ENCODE results near the gene ACTG2. TPM values are rescaled to one million over a fixed set of nuclear protein-coding genes. Genes with fewer than 3 reads are reported as not detected.

ACTG2 gene
- total and polyA plus RNA-seq, 4 donors, result 20.5 to 82.9 (median 44.7) TPM

DNA sequence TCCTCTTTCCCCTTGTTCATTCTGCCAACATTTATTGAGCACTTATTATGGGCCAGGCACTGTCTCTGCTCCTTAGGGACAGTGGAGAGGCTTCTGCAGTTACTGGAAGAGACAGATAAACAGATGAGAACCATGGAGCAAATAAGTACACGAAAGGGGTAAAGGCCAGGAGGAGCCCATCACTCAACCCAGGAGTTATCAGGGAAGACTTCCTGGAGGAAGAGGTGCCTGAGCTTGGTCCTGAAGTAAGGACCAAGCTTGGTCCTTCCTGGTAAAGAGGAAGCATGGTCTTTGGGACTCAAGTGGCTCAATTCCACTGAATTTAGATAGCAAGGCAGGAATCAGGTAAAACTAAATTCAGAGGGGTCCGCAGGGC is 1.7 kb downstream of the ACTG2 start:
- Histone ChIP-seq H3K36me3 (ENCODE audit: control insufficient read depth in 4 of 4, insufficient read depth in 4 of 4, low read length in 4 of 4) (no peaks in the 10 kb centered on the region), H3K9ac (ENCODE audit: insufficient read depth in 1 of 2, low read length in 2 of 2) (no peak overlapping the region), H3K9me3 (ENCODE audit: control insufficient read depth in 4 of 4, insufficient read depth in 3 of 4, low read length in 3 of 4) (no peaks in the 10 kb centered on the region), H3K27me3 (ENCODE audit: control insufficient read depth in 3 of 3, insufficient read depth in 3 of 3, low read length in 2 of 3) (peaks cover 0 to 4% (median 1%) of the 10 kb centered on the region in 3 donors), H3K4me3 (no peak overlapping the region), H3K4me1 (ENCODE audit: control insufficient read depth in 5 of 5, insufficient read depth in 5 of 5, low read length in 5 of 5) (no peaks in the 10 kb centered on the region), H3K27ac (ENCODE audit: low read depth in 1 of 2, low read length in 1 of 2) (no peak overlapping the region)
- 90 to 93% methylated on average over 2 of the region's 2 CpGs for WGBS, 2 donors
- no peak for DNase-seq
- no peak for ATAC-seq (ENCODE audit: insufficient read depth, low FRiP score)
- TF ChIP-seq, protein P1, sequence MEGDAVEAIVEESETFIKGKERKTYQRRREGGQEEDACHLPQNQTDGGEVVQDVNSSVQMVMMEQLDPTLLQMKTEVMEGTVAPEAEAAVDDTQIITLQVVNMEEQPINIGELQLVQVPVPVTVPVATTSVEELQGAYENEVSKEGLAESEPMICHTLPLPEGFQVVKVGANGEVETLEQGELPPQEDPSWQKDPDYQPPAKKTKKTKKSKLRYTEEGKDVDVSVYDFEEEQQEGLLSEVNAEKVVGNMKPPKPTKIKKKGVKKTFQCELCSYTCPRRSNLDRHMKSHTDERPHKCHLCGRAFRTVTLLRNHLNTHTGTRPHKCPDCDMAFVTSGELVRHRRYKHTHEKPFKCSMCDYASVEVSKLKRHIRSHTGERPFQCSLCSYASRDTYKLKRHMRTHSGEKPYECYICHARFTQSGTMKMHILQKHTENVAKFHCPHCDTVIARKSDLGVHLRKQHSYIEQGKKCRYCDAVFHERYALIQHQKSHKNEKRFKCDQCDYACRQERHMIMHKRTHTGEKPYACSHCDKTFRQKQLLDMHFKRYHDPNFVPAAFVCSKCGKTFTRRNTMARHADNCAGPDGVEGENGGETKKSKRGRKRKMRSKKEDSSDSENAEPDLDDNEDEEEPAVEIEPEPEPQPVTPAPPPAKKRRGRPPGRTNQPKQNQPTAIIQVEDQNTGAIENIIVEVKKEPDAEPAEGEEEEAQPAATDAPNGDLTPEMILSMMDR (IDR thresholded peaks at IDR 0.05; ENCODE audit: control extremely low read depth, extremely low read depth), result no peak

DNA sequence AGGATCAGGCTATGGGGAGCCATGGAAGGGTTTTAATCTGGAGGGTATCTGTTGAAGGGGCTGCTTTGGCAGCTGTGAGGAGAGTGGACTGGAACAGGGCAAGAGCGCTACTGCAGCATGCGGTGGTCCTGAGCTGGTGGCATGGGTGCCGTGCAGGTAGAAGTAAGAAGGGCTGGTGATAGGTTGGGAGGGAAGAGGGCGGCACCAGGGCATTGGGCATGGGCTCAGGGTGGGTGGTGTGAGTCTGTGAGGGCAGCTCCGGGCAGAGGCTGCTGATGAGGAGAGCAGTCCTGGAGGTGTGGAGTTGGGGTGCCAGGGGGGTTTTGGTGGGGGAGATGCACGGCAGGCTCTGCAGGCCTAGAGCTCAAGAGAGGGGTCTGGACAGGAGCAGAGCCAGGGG is 2.1 kb downstream of the ACTG2 start:
- Histone ChIP-seq H3K27ac (ENCODE audit: low read depth in 1 of 2, low read length in 1 of 2) (no peak overlapping the region), H3K36me3 (ENCODE audit: control insufficient read depth in 4 of 4, insufficient read depth in 4 of 4, low read length in 4 of 4) (no peaks in the 10 kb centered on the region), H3K4me3 (no peak overlapping the region), H3K4me1 (ENCODE audit: control insufficient read depth in 5 of 5, insufficient read depth in 5 of 5, low read length in 5 of 5) (no peaks in the 10 kb centered on the region), H3K27me3 (ENCODE audit: control insufficient read depth in 3 of 3, insufficient read depth in 3 of 3, low read length in 2 of 3) (peaks cover 0 to 4% (median 0%) of the 10 kb centered on the region in 3 donors), H3K9ac (ENCODE audit: insufficient read depth in 1 of 2, low read length in 2 of 2) (no peak overlapping the region), H3K9me3 (ENCODE audit: control insufficient read depth in 4 of 4, insufficient read depth in 3 of 4, low read length in 3 of 4) (no peaks in the 10 kb centered on the region)
- TF ChIP-seq, protein P1 (IDR thresholded peaks at IDR 0.05; ENCODE audit: control extremely low read depth, extremely low read depth), result no peak
- DNase-seq (no peak), ATAC-seq (ENCODE audit: insufficient read depth, low FRiP score) (no peak)
- WGBS, 2 donors, result 80% methylated on average over 6 of the region's 6 CpGs

DNA sequence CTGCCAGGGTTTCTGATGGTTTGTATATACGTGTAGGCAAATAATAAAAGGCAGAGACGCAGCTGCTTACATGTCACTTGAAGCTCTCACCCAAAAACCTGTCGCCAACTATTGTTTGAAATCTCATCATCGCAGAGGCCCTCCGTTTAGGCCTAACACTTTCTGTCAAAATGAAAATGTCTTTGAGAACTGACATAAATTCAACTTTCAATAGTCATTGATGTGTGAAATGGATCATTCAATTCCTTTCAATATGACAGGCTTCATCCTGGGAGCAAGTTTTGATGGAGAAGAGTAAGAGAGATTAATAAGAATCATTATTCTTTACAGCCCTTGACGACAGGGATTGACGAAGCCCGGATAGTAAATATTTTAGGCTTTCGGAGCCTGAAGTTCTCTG is 2.7 kb downstream of the ACTG2 start:
- no peak overlapping the region for H3K27ac ChIP-seq (ENCODE audit: low read depth in 1 of 2, low read length in 1 of 2)

More for the DNA sequence above, 2.7 kb downstream of the ACTG2 start:
- 86% methylated on average over 9 of the region's 9 CpGs for WGBS, 2 donors
- no peaks in the 10 kb centered on the region for H3K36me3 ChIP-seq (ENCODE audit: control insufficient read depth in 4 of 4, insufficient read depth in 4 of 4, low read length in 4 of 4)
- no peaks in the 10 kb centered on the region for H3K4me1 ChIP-seq (ENCODE audit: control insufficient read depth in 5 of 5, insufficient read depth in 5 of 5, low read length in 5 of 5)
- H3K27me3 ChIP-seq (ENCODE audit: control insufficient read depth in 3 of 3, insufficient read depth in 3 of 3, low read length in 2 of 3), result peaks cover 0 to 2% (median 0%) of the 10 kb centered on the region in 3 donors
- no peak overlapping the region for H3K4me3 ChIP-seq
- ATAC-seq (ENCODE audit: insufficient read depth, low FRiP score) (no peak), DNase-seq (no peak)
- TF ChIP-seq, protein P1 (IDR thresholded peaks at IDR 0.05; ENCODE audit: control extremely low read depth, extremely low read depth), result no peak
- no peak overlapping the region for H3K9ac ChIP-seq (ENCODE audit: insufficient read depth in 1 of 2, low read length in 2 of 2)
- no peaks in the 10 kb centered on the region for H3K9me3 ChIP-seq (ENCODE audit: control insufficient read depth in 4 of 4, insufficient read depth in 3 of 4, low read length in 3 of 4)

All from lung (tissue), 12 donors.